Neuronal stem cell (in vitro differentiated cells): ENCODE data around the gene PLRG1.
"Not testable (repeated sequence)": the region's sequence is repeated elsewhere in the genome, so short reads cannot be mapped to it uniquely, and the experiment has no call there.

Experiments used
- DNase-seq: peaks from one replicate; pipeline ENCODE4 v3.0.0-alpha.2; 2013; ENCODE audit warnings: low spot score
- H2AFZ ChIP-seq: one replicate; pipeline ENCODE4 v1.6.1; 2013; ENCODE audit warnings: mild to moderate bottlenecking, low read length, inconsistent platforms
- H2AK5ac ChIP-seq: 2 replicates; pipeline ENCODE4 v1.6.1; 2013; ENCODE audit warnings: low read depth, mild to moderate bottlenecking, inconsistent platforms, low read length, moderate library complexity, mixed read lengths
- H2BK120ac ChIP-seq: 2 replicates; pipeline ENCODE4 v1.6.1; 2013; ENCODE audit warnings: low read depth, mild to moderate bottlenecking, inconsistent platforms, low read length, moderate library complexity, mixed read lengths
- H2BK12ac ChIP-seq: one replicate; pipeline ENCODE4 v1.6.1; 2013; ENCODE audit warnings: low read length, inconsistent platforms
- H2BK15ac ChIP-seq: 2 replicates; pipeline ENCODE4 v1.6.1; 2013; ENCODE audit warnings: mild to moderate bottlenecking, low read length, inconsistent platforms, mixed read lengths
- H2BK5ac ChIP-seq: one replicate; pipeline ENCODE4 v1.6.1; 2013; ENCODE audit warnings: inconsistent platforms, mild to moderate bottlenecking, low read length, moderate library complexity
- H3K14ac ChIP-seq: one replicate; pipeline ENCODE4 v1.6.1; 2013; ENCODE audit warnings: low read length, inconsistent platforms
- H3K18ac ChIP-seq: 2 replicates; pipeline ENCODE4 v1.6.1; 2013; ENCODE audit warnings: low read length, inconsistent platforms
- H3K23ac ChIP-seq: 2 replicates; pipeline ENCODE4 v1.6.1; 2013; ENCODE audit warnings: low read depth, mild to moderate bottlenecking, mixed read lengths, low read length, inconsistent platforms; ENCODE audit not compliant: poor library complexity
- H3K27ac ChIP-seq: replicated peaks from 3 replicates; pipeline ENCODE4 v1.5.1; 2013; ENCODE audit warnings: low read length, inconsistent platforms
- H3K27me3 ChIP-seq, 3 experiments: 2 replicates each; pipeline ENCODE4 v1.6.1; 2013; ENCODE audit warnings: low read length in 3 of 3, mild to moderate bottlenecking in 2 of 3, inconsistent platforms in 1 of 3, low read depth in 1 of 3, mixed read lengths in 1 of 3, moderate library complexity in 1 of 3; ENCODE audit not compliant: control insufficient read depth in 3 of 3, insufficient read depth in 3 of 3
- H3K36me3 ChIP-seq, 2 donors: replicated peaks in 1 of 2; 2 replicates each; pipeline ENCODE4 v1.6.1; 2013; ENCODE audit warnings: low read length in 2 of 2; ENCODE audit not compliant: control insufficient read depth in 2 of 2, insufficient read depth in 2 of 2
- H3K4ac ChIP-seq: 2 replicates; pipeline ENCODE4 v1.6.1; 2013; ENCODE audit warnings: inconsistent platforms, mild to moderate bottlenecking, low read length, moderate library complexity
- H3K4me1 ChIP-seq, 2 donors: 1 replicate in 1 of 2; 2 replicates in 1 of 2; pipeline ENCODE4 v1.6.1; 2013; ENCODE audit warnings: low read length in 2 of 2, low read depth in 1 of 2; ENCODE audit not compliant: control insufficient read depth in 2 of 2, insufficient read depth in 1 of 2
- H3K4me2 ChIP-seq: one replicate; pipeline ENCODE4 v1.6.1; 2013; ENCODE audit warnings: mild to moderate bottlenecking, low read length, inconsistent platforms; ENCODE audit not compliant: insufficient read depth, poor library complexity, severe bottlenecking
- H3K4me3 ChIP-seq, 2 donors: 2 replicates each; pipeline ENCODE4 v1.5.1; 2013; ENCODE audit warnings: low read length in 2 of 2, mild to moderate bottlenecking in 2 of 2, inconsistent platforms in 1 of 2, moderate library complexity in 1 of 2
- H3K79me1 ChIP-seq: one replicate; pipeline ENCODE4 v1.6.1; 2013; ENCODE audit warnings: low read depth, mild to moderate bottlenecking, inconsistent platforms, low read length, moderate library complexity
- H3K9ac ChIP-seq: one replicate; pipeline ENCODE4 v1.6.1; 2013; ENCODE audit warnings: mild to moderate bottlenecking, low read depth, low read length, inconsistent platforms; ENCODE audit not compliant: poor library complexity
- H3K9me3 ChIP-seq, 2 donors: replicated peaks in 1 of 2; 2 replicates each; pipeline versions ENCODE3 to v1.6.1; 2013; ENCODE audit warnings: low read length in 2 of 2, mild to moderate bottlenecking in 2 of 2, inconsistent platforms in 1 of 2, low read depth in 1 of 2, mixed read lengths in 1 of 2, moderate library complexity in 1 of 2; ENCODE audit not compliant: control insufficient read depth in 2 of 2, insufficient read depth in 1 of 2
- H4K8ac ChIP-seq: one replicate; pipeline ENCODE4 v1.6.1; 2013; ENCODE audit warnings: low read depth, mild to moderate bottlenecking, inconsistent platforms, low read length, moderate library complexity
- H4K91ac ChIP-seq: one replicate; pipeline ENCODE4 v1.6.1; 2013; ENCODE audit warnings: low read length, low read depth, mild to moderate bottlenecking, inconsistent platforms; ENCODE audit not compliant: poor library complexity
- WGBS, 2 donors: extraction: QIAGEN DNeasy Blood & Tissue Kit; methylation state at CpG; one replicate each; pipeline ENCODE4 v1.1.7; 2013; ENCODE audit warnings: missing lambda C conversion rate in 2 of 2, mixed read lengths in 1 of 2; ENCODE audit not compliant: insufficient read length in 2 of 2, insufficient replicate concordance in 1 of 2; ENCODE audit errors: extremely low coverage in 2 of 2; 5-methylcytosine and 5-hydroxymethylcytosine counted together

Gene PLRG1

DNA sequence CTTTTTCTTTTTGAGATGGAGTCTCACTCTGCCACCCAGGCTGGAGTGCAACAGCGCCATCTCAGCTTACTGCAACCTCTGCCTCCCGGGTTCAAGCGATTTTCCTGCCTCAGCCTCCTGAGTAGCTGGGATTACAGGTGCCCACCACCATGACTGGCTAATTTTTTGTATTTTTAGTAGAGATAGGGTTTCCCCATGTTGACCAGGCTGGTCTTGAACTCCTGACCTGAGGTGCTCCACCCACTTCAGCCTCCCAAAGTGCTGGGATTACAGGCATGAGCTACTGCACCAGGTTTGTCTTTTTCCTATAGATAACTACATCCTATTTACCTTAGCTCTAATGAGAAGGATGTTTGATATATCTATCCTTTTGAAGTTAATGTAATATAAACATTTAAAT, 44.1 kb upstream of the PLRG1 start:
- WGBS, 2 donors: no CpG with 5 or more reads among the region's 3 CpGs
- not testable (repeated sequence) for H3K23ac ChIP-seq, H4K8ac ChIP-seq, H2BK5ac ChIP-seq, H3K9ac ChIP-seq, H3K27ac ChIP-seq, H3K36me3 ChIP-seq, H3K4me2 ChIP-seq, DNase-seq, H3K27me3 ChIP-seq, H3K14ac ChIP-seq, H3K9me3 ChIP-seq, H2BK15ac ChIP-seq, H3K79me1 ChIP-seq, H3K4me1 ChIP-seq, H2BK12ac ChIP-seq, H2AK5ac ChIP-seq, H3K18ac ChIP-seq, H3K4ac ChIP-seq, H3K4me3 ChIP-seq, H2BK120ac ChIP-seq, H2AFZ ChIP-seq, H4K91ac ChIP-seq

DNA sequence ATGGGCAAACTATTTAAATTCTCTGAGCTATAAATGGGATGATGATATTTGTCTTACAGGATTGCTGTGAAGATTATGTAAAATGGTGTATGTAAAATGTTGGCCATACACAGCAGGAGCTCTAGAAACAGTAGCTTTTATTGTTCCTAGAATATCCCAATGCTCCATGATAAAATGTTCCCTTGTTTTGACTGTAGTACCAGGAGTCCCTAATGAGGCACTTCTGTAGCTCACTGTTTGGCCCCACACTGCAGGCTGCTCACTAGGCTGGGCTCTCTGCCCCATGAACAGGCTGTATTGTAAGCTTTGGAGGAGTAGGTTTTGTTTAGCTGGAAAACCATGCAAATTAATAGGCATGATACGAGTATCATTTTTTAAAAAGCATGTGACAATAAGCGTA, 43.7 kb upstream of the PLRG1 start:
- Histone ChIP-seq H2BK12ac (no peak overlapping the region), H3K4ac (no peak overlapping the region), H4K91ac (no peak overlapping the region), H2BK120ac (no peak overlapping the region), H3K4me2 (no peak overlapping the region), H2BK5ac (no peak overlapping the region), H3K79me1 (no peaks in the 10 kb centered on the region), H3K9ac (no peak overlapping the region), H3K9me3 (no peaks in the 10 kb centered on the region), H3K18ac (no peak overlapping the region), H4K8ac (no peak overlapping the region), H3K4me3 (no peak overlapping the region), H2AK5ac (no peak overlapping the region), H2AFZ (no peak overlapping the region), H2BK15ac (no peak overlapping the region), H3K23ac (no peak overlapping the region), H3K27ac (no peak overlapping the region), H3K36me3 (no peaks in the 10 kb centered on the region), H3K4me1 (peaks cover 0 to 8% of the 10 kb centered on the region in 2 donors), H3K27me3 (peaks cover 0 to 3% (median 0%) of the 10 kb centered on the region in 3 experiments), H3K14ac (no peak overlapping the region)
- WGBS, 2 donors: no CpG with 5 or more reads among the region's 2 CpGs
- no peak for DNase-seq

DNA sequence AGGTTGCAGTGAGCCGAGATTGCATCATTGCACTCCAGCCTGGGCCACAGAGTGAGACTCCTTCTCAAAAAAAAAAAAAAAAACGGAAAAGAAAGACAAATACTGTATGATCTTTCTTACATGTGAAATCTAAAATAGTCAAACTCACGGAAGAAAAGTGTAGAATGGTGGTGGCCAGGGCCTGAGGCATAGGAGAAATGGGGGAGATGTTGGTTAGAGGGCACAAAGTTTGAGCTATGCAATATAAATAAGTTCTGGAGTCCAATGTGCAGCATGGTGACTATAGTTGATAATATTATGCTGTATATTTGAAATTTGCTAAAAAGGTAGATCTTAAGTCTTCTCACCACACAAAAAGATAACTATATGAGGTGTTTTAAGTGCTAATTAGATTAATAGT, 41.7 kb upstream of the PLRG1 start:
- Histone ChIP-seq H4K8ac (no peak overlapping the region), H3K9ac (no peak overlapping the region), H3K4me1 (peaks cover 0 to 8% of the 10 kb centered on the region in 2 donors), H3K9me3 (no peaks in the 10 kb centered on the region), H2BK5ac (no peak overlapping the region), H3K4me3 (no peak overlapping the region), H2AFZ (no peak overlapping the region), H2BK12ac (no peak overlapping the region), H3K36me3 (no peaks in the 10 kb centered on the region), H3K27ac (no peak overlapping the region), H3K79me1 (no peaks in the 10 kb centered on the region), H3K23ac (no peak overlapping the region), H2BK15ac (no peak overlapping the region), H3K18ac (no peak overlapping the region), H3K4me2 (no peak overlapping the region), H3K14ac (no peak overlapping the region), H3K27me3 (peaks cover 0 to 3% (median 0%) of the 10 kb centered on the region in 3 experiments), H2AK5ac (no peak overlapping the region), H4K91ac (no peak overlapping the region), H3K4ac (no peak overlapping the region), H2BK120ac (no peak overlapping the region)
- no CpG with 5 or more reads among the region's 3 CpGs for WGBS, 2 donors
- no peak for DNase-seq

DNA sequence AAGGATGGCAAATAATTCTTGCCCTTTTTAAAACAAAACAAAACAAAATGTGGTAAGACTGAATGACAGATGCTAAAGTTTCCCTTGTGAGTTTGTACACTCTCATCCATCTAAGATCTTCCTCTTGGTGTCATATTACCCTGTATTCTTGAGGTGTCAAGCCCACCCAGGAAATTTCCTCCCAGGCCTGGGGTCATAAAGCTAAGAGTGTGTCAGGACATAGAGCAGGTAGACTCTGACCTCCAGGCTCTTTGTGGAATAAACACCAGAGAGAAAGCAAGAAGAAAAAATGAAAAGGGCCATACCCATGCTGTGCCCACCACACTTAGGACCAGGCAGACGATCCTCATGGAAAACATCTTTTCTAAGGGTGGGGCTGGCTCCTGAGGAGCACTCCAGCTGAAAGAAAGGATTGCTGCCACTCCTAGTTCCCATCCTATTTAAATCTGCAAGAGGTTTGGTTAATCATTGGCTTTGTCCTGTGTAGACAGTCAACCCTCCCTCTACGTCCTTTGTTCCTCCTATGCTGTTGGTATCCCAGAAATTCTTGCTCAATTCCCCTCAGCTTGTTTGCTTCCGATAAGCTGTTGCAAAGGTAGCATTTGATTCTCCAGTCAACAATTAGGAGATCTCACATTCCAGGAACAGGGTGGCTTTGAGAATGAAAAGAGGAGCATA, 40.3 kb upstream of the PLRG1 start, which contains the start of gene FGA:
Gene FGA, minus strand, starts transcription at position 414 of the 678 bp plus-strand sequence. Its CDS starts 55 bp downstream, at position 359.
- peaks cover 0 to 8% of the 10 kb centered on the region in 2 donors for H3K4me1 ChIP-seq
- H3K9me3 ChIP-seq: no peaks in the 10 kb centered on the region
- no peaks in the 10 kb centered on the region for H3K79me1 ChIP-seq
- no peak within 1 kb of the TSS for H3K14ac ChIP-seq
- no peak within 1 kb of the TSS for H2BK15ac ChIP-seq
- no peak within 1 kb of the TSS for H3K4me2 ChIP-seq
- no peak within 1 kb of the TSS for H3K4ac ChIP-seq
- peaks cover 0 to 3% (median 0%) of the 10 kb centered on the region in 3 experiments for H3K27me3 ChIP-seq
- H3K9ac ChIP-seq: no peak within 1 kb of the TSS
- no peak within 1 kb of the TSS for H3K27ac ChIP-seq
- H2BK12ac ChIP-seq: no peak within 1 kb of the TSS
- no peaks in the 10 kb centered on the region for H3K36me3 ChIP-seq
- H2BK5ac ChIP-seq: no peak within 1 kb of the TSS
- no peak for DNase-seq
- H3K18ac ChIP-seq: no peak within 1 kb of the TSS
- no CpG with 5 or more reads among the region's 3 CpGs for WGBS, 2 donors
- H2AK5ac ChIP-seq: no peak within 1 kb of the TSS
- H3K23ac ChIP-seq: no peak within 1 kb of the TSS
- H4K91ac ChIP-seq: no peak within 1 kb of the TSS
- H4K8ac ChIP-seq: no peak within 1 kb of the TSS
- no peak within 1 kb of the TSS for H2AFZ ChIP-seq
- H2BK120ac ChIP-seq: no peak within 1 kb of the TSS
- no peak within 1 kb of the TSS for H3K4me3 ChIP-seq
